Stimulated activated CD8-positive, alpha-beta memory T cell treated with anti-CD3 and anti-CD28 coated beads, Interleukin-15, amount 100 ng/mL, for 24 hours (primary cell): ENCODE results near the gene LMCD1.

Source experiments
- DNase-seq: peaks from one replicate; pipeline ENCODE4 v3.0.0-alpha.2; 2020; ENCODE audit warnings: low read depth

Gene LMCD1

GRCh38 chr3:8621141-8621540, 119.5 kb downstream of the LMCD1 start:
- no peak for DNase-seq

- DNase-seq = no peak
These were observed 120.2 kb downstream of the LMCD1 start for GRCh38 chr3:8621872-8622271.

- DNase-seq = no peak
These were observed 121.5 kb downstream of the LMCD1 start for GRCh38 chr3:8622873-8623691.

GRCh38 chr3:8623741-8624140, 122.1 kb downstream of the LMCD1 start:
- no peak for DNase-seq
